ENCODE results near the gene HIVEP3. TPM values are rescaled to one million over a fixed set of nuclear protein-coding genes. Genes with fewer than 3 reads are reported as not detected.

HIVEP3 gene
- total RNA-seq, 1 experiment from 2014 or later, result 6.0 TPM

- Histone ChIP-seq H3K4me1 (ENCODE audit: control insufficient read depth, insufficient read depth, low read length) (no peaks in the 10 kb centered on the region), H3K9me3 (ENCODE audit: control insufficient read depth, insufficient read depth, low read depth, low read length) (no peaks in the 10 kb centered on the region), H3K27me3 (ENCODE audit: control insufficient read depth, insufficient read depth, low read length) (no peaks in the 10 kb centered on the region), H3K27ac (ENCODE audit: low read length) (no peak overlapping the region), H3K36me3 (ENCODE audit: control insufficient read depth, insufficient read depth, low read length) (no peaks in the 10 kb centered on the region), H3K4me3 (ENCODE audit: low read depth in 2 of 2, low read length in 2 of 2) (no peak overlapping the region)
- ChIA-PET CTCF (no interaction called here), POLR2A (no interaction called here)
- intact Hi-C loops (cut with micrococcal nuclease; ENCODE audit: unreplicated experiment), result no loop called here
- TF ChIP-seq REST (IDR thresholded peaks at IDR 0.05; ENCODE audit: insufficient read depth in 1 of 2, low read depth in 2 of 2, low read length in 1 of 2), result no peak
- DNase-seq (ENCODE audit: low read depth, low spot score), result no peak
- no TSS peak for BruUV-seq (replicated peaks)
- ATAC-seq, result no peak
- in situ Hi-C loops (cut with HindIII; ENCODE audit: low pct_unique_long_range_greater_than_20kb, low sequenced_read_pairs), result no loop called here
These were observed 180.2 kb downstream of the HIVEP3 start for GRCh38 chr1:41738475-41738874.

- DNase-seq (ENCODE audit: low read depth, low spot score) (no peak), ATAC-seq (no peak)
- CTCF ChIA-PET, result no interaction called here
- Histone ChIP-seq H3K4me1 (ENCODE audit: control insufficient read depth, insufficient read depth, low read length) (no peaks in the 10 kb centered on the region), H3K36me3 (ENCODE audit: control insufficient read depth, insufficient read depth, low read length) (no peaks in the 10 kb centered on the region), H3K4me3 (ENCODE audit: low read depth in 2 of 2, low read length in 2 of 2) (no peak overlapping the region), H3K9me3 (ENCODE audit: control insufficient read depth, insufficient read depth, low read depth, low read length) (no peaks in the 10 kb centered on the region), H3K27ac (ENCODE audit: low read length) (no peak overlapping the region), H3K27me3 (ENCODE audit: control insufficient read depth, insufficient read depth, low read length) (no peaks in the 10 kb centered on the region)
- POLR2A ChIA-PET, result no interaction called here
- in situ Hi-C loops (cut with HindIII; ENCODE audit: low pct_unique_long_range_greater_than_20kb, low sequenced_read_pairs) (no loop called here), intact Hi-C loops (cut with micrococcal nuclease; ENCODE audit: unreplicated experiment) (no loop called here)
- BruUV-seq (replicated peaks), result no TSS peak
- TF ChIP-seq POLR2AphosphoS5 (IDR thresholded peaks at IDR 0.05; ENCODE audit: low read depth, low read length) (no peak), REST (IDR thresholded peaks at IDR 0.05; ENCODE audit: insufficient read depth in 1 of 2, low read depth in 2 of 2, low read length in 1 of 2) (no peak), SIN3A (IDR thresholded peaks at IDR 0.05; ENCODE audit: borderline replicate concordance, insufficient read depth, low read depth, low read length) (no peak), CTCF (IDR thresholded peaks at IDR 0.05) (no peak), TCF7L2 (IDR thresholded peaks at IDR 0.05; ENCODE audit: low read depth, low read length) (no peak)
These were observed 180.7 kb downstream of the HIVEP3 start for GRCh38 chr1:41738006-41738405.

Data from Panc1 (cell line).